HG02840 (cell line): Measurements from ENCODE around the gene SLC48A1.
A peak's percentile ranks its signal among the peaks of the same experiment; 100 is the strongest.

Source experiments
- ATAC-seq: cut with Tn5 transposase; IDR thresholded peaks from one replicate; pipeline ENCODE4 v1.9.1; 2021; ENCODE audit warnings: mild to moderate bottlenecking, moderate library complexity, moderate number of reproducible peaks; ENCODE audit not compliant: unreplicated experiment, low FRiP score

Gene SLC48A1

GRCh38 chr12:47775100-47775911 is 2.3 kb downstream of the SLC48A1 start:
- no peak for ATAC-seq

- no peak for ATAC-seq
These were observed 3.6 kb downstream of the SLC48A1 start for GRCh38 chr12:47776471-47777143.

- no peak for ATAC-seq
These were observed 4.1 kb downstream of the SLC48A1 start for GRCh38 chr12:47777151-47777550.

- ATAC-seq: no peak
These were observed 4.9 kb downstream of the SLC48A1 start for GRCh38 chr12:47777741-47778558.

GRCh38 chr12:47778881-47779280 is 5.8 kb downstream of the SLC48A1 start:
- no peak for ATAC-seq

- peak; percentile 77 for ATAC-seq
These were observed 6.4 kb downstream of the SLC48A1 start for GRCh38 chr12:47779301-47779942.

GRCh38 chr12:47779943-47780504 is 7.0 kb downstream of the SLC48A1 start:
- no peak for ATAC-seq

- ATAC-seq: no peak
These were observed 8.7 kb downstream of the SLC48A1 start for GRCh38 chr12:47781479-47782371.

- no peak for ATAC-seq
These were observed 9.3 kb downstream of the SLC48A1 start for GRCh38 chr12:47782372-47782770.

- ATAC-seq: no peak
These were observed 10.2 kb downstream of the SLC48A1 start for GRCh38 chr12:47783024-47783755.

- ATAC-seq: no peak
These were observed 11.1 kb downstream of the SLC48A1 start for GRCh38 chr12:47783821-47784819.

- ATAC-seq: no peak
These were observed 12.2 kb downstream of the SLC48A1 start for GRCh38 chr12:47785036-47785886.

GRCh38 chr12:47785887-47786661 is 13.0 kb downstream of the SLC48A1 start:
- no peak for ATAC-seq

- ATAC-seq: no peak
These were observed 13.7 kb downstream of the SLC48A1 start for GRCh38 chr12:47786662-47787280.

GRCh38 chr12:47787596-47788319 is 14.7 kb downstream of the SLC48A1 start:
- no peak for ATAC-seq
